A549 (cell line): ENCODE results near the gene LHX1.

Source experiments
- CTCF ChIP-seq: fragments of >200 bp; sonication (Bioruptor Twin); formaldehyde crosslinking; IDR thresholded peaks from 3 replicates; pipeline ENCODE4 v1.5.1; 2016
- MYC ChIP-seq: IDR thresholded peaks from 2 replicates; pipeline ENCODE4 v1.6.1; 2012; ENCODE audit warnings: mild to moderate bottlenecking, inconsistent platforms, low read length, improper control_type of control experiment, borderline replicate concordance
- PBX3 ChIP-seq: IDR thresholded peaks from 2 replicates; pipeline ENCODE4 v1.6.1; 2012
- PHF8 ChIP-seq: fragments of 200-600 bp; sonication (generic); IDR thresholded peaks from 2 replicates; pipeline ENCODE4 v1.6.1; 2016; ENCODE audit warnings: low read depth, mild to moderate bottlenecking, antibody characterized with exemption, moderate library complexity, borderline replicate concordance
- RCOR1 ChIP-seq: fragments of 150-350 bp; IDR thresholded peaks from 2 replicates; pipeline ENCODE4 v1.6.1; 2014; ENCODE audit warnings: antibody characterized with exemption, low read length, low read depth
- USF2 ChIP-seq: fragments of 450-650 bp; IDR thresholded peaks from 2 replicates; pipeline ENCODE4 v1.6.1; 2014; ENCODE audit warnings: antibody characterized with exemption

- TF ChIP-seq PHF8 (no peak), USF2 (no peak), CTCF (no peak), MYC (no peak), RCOR1 (no peak), PBX3 (no peak)
These were observed 5.4 kb upstream of the LHX1 start for GRCh38 chr17:36931697-36932382.
